B cell (primary cell): ENCODE results near the gene SNX19. TPM values are rescaled to one million over a fixed set of nuclear protein-coding genes. Genes with fewer than 3 reads are reported as not detected.

ENCODE experiments used
- ATAC-seq: fragments of 200-7000 bp; cut with Tn5 transposase; one replicate; pipeline ENCODE4 v1.10.0; 2021; ENCODE audit warnings: low read depth, mild to moderate bottlenecking, moderate number of reproducible peaks, moderate library complexity
- CTCF ChIA-PET: fragments of 350-600 bp; sonication (Branson Sonifier 250); formaldehyde crosslinking; loops from one replicate; lab custom pipeline; 2021; ENCODE audit warnings: antibody characterized with exemption, inconsistent platforms; lab: Charles Lee
- POLR2A ChIA-PET: fragments of 350-600 bp; sonication (Branson Sonifier 250); formaldehyde crosslinking; loops from one replicate; lab custom pipeline; 2021; ENCODE audit warnings: antibody characterized with exemption; lab: Charles Lee
- DNase-seq: peaks from one replicate; pipeline ENCODE4 v3.0.0; 2013
- H2AFZ ChIP-seq: 2 replicates; pipeline ENCODE4 v1.6.1; 2012; ENCODE audit warnings: mild to moderate bottlenecking, low read depth, low read length; ENCODE audit not compliant: insufficient read depth, poor library complexity, severe bottlenecking
- H3K27ac ChIP-seq, 2 donors: 1 replicate in 1 of 2; 2 replicates in 1 of 2; pipeline ENCODE4 v1.5.1; 2012 to 2013; ENCODE audit warnings: low read length in 2 of 2, mild to moderate bottlenecking in 2 of 2, moderate library complexity in 1 of 2
- H3K27me3 ChIP-seq, 4 experiments: fragments of 200-600 bp in 1 of 4; sonication (generic) in 1 of 4; replicated peaks in 1 of 4; 1 replicate in 2 of 4; 2 replicates in 2 of 4; pipeline versions ENCODE4 v1.6.1 to v1.7.0; 2013 to 2016; ENCODE audit warnings: low read length in 3 of 4, mild to moderate bottlenecking in 2 of 4, mixed read lengths in 1 of 4, moderate library complexity in 1 of 4; ENCODE audit not compliant: insufficient read depth in 4 of 4, control insufficient read depth in 3 of 4; ENCODE audit errors: control extremely low read depth in 1 of 4
- H3K36me3 ChIP-seq, 2 experiments: replicated peaks in 1 of 2; 1 replicate in 1 of 2; 2 replicates in 1 of 2; pipeline versions ENCODE4 v1.6.1 to v1.7.1; 2013; ENCODE audit warnings: low read length in 1 of 2; ENCODE audit not compliant: insufficient read depth in 2 of 2, control insufficient read depth in 1 of 2; ENCODE audit errors: control extremely low read depth in 1 of 2, extremely low read depth in 1 of 2
- H3K4me1 ChIP-seq, 2 donors: fragments of 200-600 bp in 1 of 2; sonication (generic) in 1 of 2; 1 replicate in 1 of 2; 2 replicates in 1 of 2; pipeline versions ENCODE4 v1.5.1 to v1.6.1; 2013 to 2017; ENCODE audit warnings: low read length in 2 of 2; ENCODE audit not compliant: control insufficient read depth in 2 of 2, insufficient read depth in 2 of 2
- H3K4me2 ChIP-seq: replicated peaks from 2 replicates; pipeline ENCODE3; 2012; ENCODE audit warnings: mild to moderate bottlenecking, low read depth, low read length; ENCODE audit not compliant: poor library complexity, severe bottlenecking
- H3K4me3 ChIP-seq, 5 experiments: fragments of 200-600 bp in 1 of 5; sonication (generic) in 1 of 5; 1 replicate in 3 of 5; 2 replicates in 2 of 5; pipeline versions ENCODE4 v1.5.1 to v1.7.0; 2011 to 2016; ENCODE audit warnings: low read length in 4 of 5, mild to moderate bottlenecking in 4 of 5, low read depth in 2 of 5, control low read depth in 1 of 5, moderate library complexity in 1 of 5; ENCODE audit not compliant: insufficient read depth in 1 of 5; ENCODE audit errors: control extremely low read depth in 1 of 5, extremely low read depth in 1 of 5
- H3K79me2 ChIP-seq: fragments of 200-600 bp; sonication (generic); one replicate; pipeline ENCODE4 v1.6.0; 2016; ENCODE audit warnings: low read length; ENCODE audit not compliant: control insufficient read depth, insufficient read depth
- H3K9ac ChIP-seq: fragments of 200-600 bp; sonication (generic); 2 replicates; pipeline ENCODE4 v1.6.1; 2017; ENCODE audit warnings: mild to moderate bottlenecking, low read length, moderate library complexity
- H3K9me3 ChIP-seq, 3 donors: one replicate each; pipeline versions ENCODE4 v1.6.1 to v1.7.1; 2013; ENCODE audit warnings: low read length in 2 of 3; ENCODE audit not compliant: control insufficient read depth in 2 of 3, insufficient read depth in 1 of 3; ENCODE audit errors: control extremely low read depth in 1 of 3
- H4K20me1 ChIP-seq: 2 replicates; pipeline ENCODE4 v1.6.0; 2012; ENCODE audit warnings: mild to moderate bottlenecking, low read length; ENCODE audit not compliant: insufficient read depth, control insufficient read depth, poor library complexity, severe bottlenecking
- H3K27ac Mint-ChIP-seq: one replicate; pipeline ENCODE4 v1.8.0; 2021; ENCODE audit warnings: mixed read lengths
- H3K27me3 Mint-ChIP-seq: one replicate; pipeline ENCODE4 v1.8.0; 2021; ENCODE audit warnings: mixed read lengths
- H3K4me1 Mint-ChIP-seq: one replicate; pipeline ENCODE4 v1.8.0; 2021; ENCODE audit warnings: mixed read lengths
- H3K4me3 Mint-ChIP-seq: one replicate; pipeline ENCODE4 v1.8.0; 2021; ENCODE audit warnings: mixed read lengths
- H3K9me3 Mint-ChIP-seq: one replicate; pipeline ENCODE4 v1.8.0; 2022; ENCODE audit warnings: mixed read lengths; ENCODE audit not compliant: insufficient read depth
- EZH2 ChIP-seq: IDR thresholded peaks from 2 replicates; pipeline ENCODE4 v1.6.1; 2012; ENCODE audit warnings: borderline replicate concordance, low read depth, mild to moderate bottlenecking, moderate library complexity, low read length; ENCODE audit not compliant: insufficient read depth, poor library complexity, severe bottlenecking
- WGBS: methylation state at CpG from one replicate; pipeline ENCODE4 v1.1.5; 2013; ENCODE audit warnings: missing lambda C conversion rate; ENCODE audit not compliant: insufficient coverage; 5-methylcytosine and 5-hydroxymethylcytosine counted together
- intact Hi-C: fragments of 100-400 bp; cut with micrococcal nuclease; formaldehyde crosslinking; loops from one replicate; pipeline ENCODE4 v1.10.0; 2022
- polyA plus RNA-seq: library from polyadenylated mRNA; depleted of rRNA; stranded (reverse); fragments of >200 nt; gene quantifications from 2 replicates; pipeline ENCODE4 v1.2.3, GENCODE V29; 2012
- total RNA-seq, 2 donors: library from RNA; stranded (reverse); fragments of 120-200 nt in 1 of 2; gene quantifications; 1 replicate in 1 of 2; 2 replicates in 1 of 2; pipeline versions ENCODE4 v1.2.3 to v1.2.4, GENCODE V29; 2013 to 2022
- TF ChIP-seq, protein P1 (sequence below): fragments of 200-600 bp; IDR thresholded peaks from one replicate; pipeline ENCODE4 v1.8.0; 2022; ENCODE audit warnings: antibody characterized with exemption, mild to moderate bottlenecking

Gene SNX19
- total and polyA plus RNA-seq, 2 donors (not counting 1 experiment from before 2014, with no cell fraction given): 24.2 to 74.0 TPM

DNA sequence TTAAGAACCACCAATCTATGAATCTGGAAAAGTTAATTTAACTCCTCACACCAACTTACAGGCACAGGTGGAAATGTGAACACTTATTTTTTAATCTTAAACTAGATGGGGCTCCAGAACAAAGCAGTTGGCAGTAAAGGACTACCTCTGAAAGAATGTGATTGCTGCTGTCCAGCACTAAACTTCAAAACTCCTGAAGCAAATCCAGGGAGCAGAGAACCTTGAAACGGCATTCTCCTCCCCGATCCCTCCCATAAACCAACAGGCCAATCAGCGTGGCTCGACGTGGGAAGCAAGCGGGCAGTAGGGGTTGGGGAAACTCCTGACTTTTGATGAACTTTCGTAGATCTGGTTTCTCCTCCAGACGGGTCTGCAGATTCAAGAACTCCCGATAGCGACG, 5.0 kb downstream of the SNX19 start:
- no peak overlapping the region for H2AFZ ChIP-seq
- H3K36me3 ChIP-seq: peaks cover 3 to 62% of the 10 kb centered on the region in 2 experiments
- ChIA-PET POLR2A (no interaction called here), CTCF (interaction anchor here (1.8 kb wide), 1 partner anchor 16 kb away, joined by 10 read pairs; no protein-coding TSS in a partner anchor)
- WGBS: 100% methylated on average over 5 of the region's 11 CpGs
- H3K4me3 ChIP-seq: no peak overlapping the region
- H4K20me1 ChIP-seq: no peaks in the 10 kb centered on the region
- DNase-seq: no peak
- Mint-ChIP-seq H3K27ac (no peak overlapping the region), H3K4me3 (no peak overlapping the region), H3K27me3 (no peaks in the 10 kb centered on the region), H3K9me3 (no peaks in the 10 kb centered on the region), H3K4me1 (peaks cover 30% of the 10 kb centered on the region)
- no peak overlapping the region for H3K9ac ChIP-seq
- no peak for ATAC-seq
- intact Hi-C loops: no loop called here
- peaks cover 0 to 25% (median 0%) of the 10 kb centered on the region in 3 donors for H3K9me3 ChIP-seq
- H3K79me2 ChIP-seq: peaks cover 18% of the 10 kb centered on the region
- H3K27ac ChIP-seq: no peak overlapping the region
- H3K27me3 ChIP-seq: no peaks in the 10 kb centered on the region
- peaks cover 7 to 17% of the 10 kb centered on the region in 2 donors for H3K4me1 ChIP-seq
- H3K4me2 ChIP-seq: no peak overlapping the region
- TF ChIP-seq, protein P1, sequence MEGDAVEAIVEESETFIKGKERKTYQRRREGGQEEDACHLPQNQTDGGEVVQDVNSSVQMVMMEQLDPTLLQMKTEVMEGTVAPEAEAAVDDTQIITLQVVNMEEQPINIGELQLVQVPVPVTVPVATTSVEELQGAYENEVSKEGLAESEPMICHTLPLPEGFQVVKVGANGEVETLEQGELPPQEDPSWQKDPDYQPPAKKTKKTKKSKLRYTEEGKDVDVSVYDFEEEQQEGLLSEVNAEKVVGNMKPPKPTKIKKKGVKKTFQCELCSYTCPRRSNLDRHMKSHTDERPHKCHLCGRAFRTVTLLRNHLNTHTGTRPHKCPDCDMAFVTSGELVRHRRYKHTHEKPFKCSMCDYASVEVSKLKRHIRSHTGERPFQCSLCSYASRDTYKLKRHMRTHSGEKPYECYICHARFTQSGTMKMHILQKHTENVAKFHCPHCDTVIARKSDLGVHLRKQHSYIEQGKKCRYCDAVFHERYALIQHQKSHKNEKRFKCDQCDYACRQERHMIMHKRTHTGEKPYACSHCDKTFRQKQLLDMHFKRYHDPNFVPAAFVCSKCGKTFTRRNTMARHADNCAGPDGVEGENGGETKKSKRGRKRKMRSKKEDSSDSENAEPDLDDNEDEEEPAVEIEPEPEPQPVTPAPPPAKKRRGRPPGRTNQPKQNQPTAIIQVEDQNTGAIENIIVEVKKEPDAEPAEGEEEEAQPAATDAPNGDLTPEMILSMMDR: no peak
- TF ChIP-seq EZH2: no peak

DNA sequence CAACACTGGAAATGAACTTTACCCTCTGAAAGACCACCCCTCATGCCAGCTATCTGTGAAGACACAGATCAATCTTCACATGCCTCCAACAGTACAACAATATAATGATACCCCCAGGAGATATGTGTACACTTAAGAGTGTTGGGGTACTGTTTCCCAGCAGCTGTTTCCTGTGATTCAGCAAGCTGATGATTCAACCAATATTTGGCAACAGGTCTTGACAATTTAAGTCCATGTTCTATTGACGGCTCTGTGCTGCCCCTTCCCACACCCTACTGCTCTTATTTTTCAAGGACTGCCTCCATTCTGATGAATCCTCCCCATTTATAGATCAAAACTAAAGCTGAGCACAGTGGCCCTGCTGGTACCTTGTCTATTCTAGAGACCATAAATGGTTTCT, 6.6 kb downstream of the SNX19 start:
- no peak for DNase-seq
- no peak for ATAC-seq
- Histone ChIP-seq H3K4me2 (no peak overlapping the region), H3K4me1 (peaks cover 0 to 4% of the 10 kb centered on the region in 2 donors), H2AFZ (no peak overlapping the region), H3K27me3 (no peaks in the 10 kb centered on the region), H3K9ac (no peak overlapping the region), H3K27ac (no peak overlapping the region), H3K4me3 (no peak overlapping the region), H3K79me2 (peaks cover 3% of the 10 kb centered on the region), H3K9me3 (peaks cover 0 to 10% (median 0%) of the 10 kb centered on the region in 3 donors), H4K20me1 (no peaks in the 10 kb centered on the region), H3K36me3 (peaks cover 3 to 76% of the 10 kb centered on the region in 2 experiments)
- no peak for TF ChIP-seq EZH2
- intact Hi-C loops: no loop called here
- H3K9me3 Mint-ChIP-seq: no peaks in the 10 kb centered on the region
- H3K4me1 Mint-ChIP-seq: peaks cover 19% of the 10 kb centered on the region
- POLR2A ChIA-PET: no interaction called here
- WGBS: 94% methylated on average over 1 of the region's 1 CpG
- no peaks in the 10 kb centered on the region for H3K27me3 Mint-ChIP-seq
- no peak overlapping the region for H3K27ac Mint-ChIP-seq
- H3K4me3 Mint-ChIP-seq: no peak overlapping the region
- CTCF ChIA-PET: interaction anchor here (0.7 to 1.8 kb wide), 2 partner anchors 12 to 14 kb away, joined by 3 to 10 read pairs; no protein-coding TSS in a partner anchor
